Hepatocyte (in vitro differentiated cells): ENCODE measurements around the gene FOXA1. TPM values are rescaled to one million over a fixed set of nuclear protein-coding genes. Genes with fewer than 3 reads are reported as not detected.

Experiments used
- DNase-seq: peaks from one replicate; pipeline ENCODE4 v3.0.0-alpha.2; 2016; ENCODE audit warnings: low spot score
- H2AFZ ChIP-seq: fragments of 200-600 bp; sonication (generic); 2 replicates; pipeline ENCODE4 v1.6.0; 2016; ENCODE audit warnings: antibody characterized with exemption, mild to moderate bottlenecking
- H3K27ac ChIP-seq: fragments of 200-600 bp; sonication (generic); 2 replicates; pipeline ENCODE4 v1.5.1; 2016; ENCODE audit warnings: mild to moderate bottlenecking
- H3K27me3 ChIP-seq: fragments of 200-600 bp; sonication (generic); 2 replicates; pipeline ENCODE4 v1.6.1; 2016
- H3K36me3 ChIP-seq: fragments of 200-600 bp; sonication (generic); replicated peaks from 2 replicates; pipeline ENCODE4 v1.5.1; 2016; ENCODE audit warnings: low read depth; ENCODE audit not compliant: insufficient read depth
- H3K4me1 ChIP-seq: fragments of 200-600 bp; sonication (generic); 2 replicates; pipeline ENCODE4 v1.5.1; 2016; ENCODE audit warnings: mild to moderate bottlenecking, moderate library complexity; ENCODE audit not compliant: insufficient read depth
- H3K4me2 ChIP-seq: fragments of 200-600 bp; sonication (generic); 2 replicates; pipeline ENCODE4 v1.6.0; 2016
- H3K4me3 ChIP-seq: fragments of 200-600 bp; sonication (generic); 2 replicates; pipeline ENCODE4 v1.5.1; 2016; ENCODE audit warnings: mild to moderate bottlenecking
- H3K79me2 ChIP-seq: fragments of 200-600 bp; sonication (generic); 2 replicates; pipeline ENCODE4 v1.6.0; 2017; ENCODE audit warnings: mild to moderate bottlenecking
- H3K9me2 ChIP-seq: fragments of 200-600 bp; sonication (generic); replicated peaks from 2 replicates; pipeline ENCODE4 v1.6.0; 2017; ENCODE audit warnings: mild to moderate bottlenecking; ENCODE audit not compliant: insufficient read depth
- H3K9me3 ChIP-seq: fragments of 200-600 bp; sonication (generic); 2 replicates; pipeline ENCODE4 v1.5.1; 2016; ENCODE audit warnings: low read depth, mild to moderate bottlenecking
- H4K20me1 ChIP-seq: fragments of 200-600 bp; sonication (generic); 2 replicates; pipeline ENCODE4 v1.6.0; 2016; ENCODE audit warnings: mild to moderate bottlenecking; ENCODE audit not compliant: insufficient read depth, poor library complexity, severe bottlenecking
- CTCF ChIP-seq: fragments of 200-600 bp; sonication (generic); IDR thresholded peaks from 2 replicates; pipeline ENCODE4 v1.5.1; 2016; ENCODE audit warnings: antibody characterized with exemption, mild to moderate bottlenecking; ENCODE audit not compliant: poor library complexity
- EZH2 ChIP-seq: fragments of 200-600 bp; sonication (generic); IDR thresholded peaks from 2 replicates; pipeline ENCODE4 v1.6.1; 2016; ENCODE audit warnings: antibody characterized with exemption, mild to moderate bottlenecking, borderline replicate concordance
- EZH2phosphoT487 ChIP-seq: fragments of 200-600 bp; sonication (generic); IDR thresholded peaks from one replicate; pipeline ENCODE4 v1.6.1; 2018; ENCODE audit warnings: antibody characterized with exemption, mild to moderate bottlenecking, low read depth, moderate library complexity; ENCODE audit not compliant: unreplicated experiment, severe bottlenecking
- WGBS: methylation state at CpG from one replicate; pipeline ENCODE4 v1.1.6; 2016; ENCODE audit warnings: low lambda C conversion rate; ENCODE audit errors: missing lambda C conversion rate; 5-methylcytosine and 5-hydroxymethylcytosine counted together
- polyA plus RNA-seq: library from polyadenylated mRNA; unstranded; fragments of >200 nt; fragmentation: Nextera tagmentation; extraction: Ambion mirVana; gene quantifications from 2 replicates; pipeline ENCODE4 v1.2.1, GENCODE V29; 2016
- total RNA-seq: library from RNA; depleted of rRNA; stranded (reverse); fragments of >200 nt; gene quantifications from 2 replicates; pipeline ENCODE4 v1.2.3, GENCODE V29; 2014

The FOXA1 gene
- total and polyA plus RNA-seq, 2 experiments from 2014 or later: 85.7 to 89.2 TPM

DNA sequence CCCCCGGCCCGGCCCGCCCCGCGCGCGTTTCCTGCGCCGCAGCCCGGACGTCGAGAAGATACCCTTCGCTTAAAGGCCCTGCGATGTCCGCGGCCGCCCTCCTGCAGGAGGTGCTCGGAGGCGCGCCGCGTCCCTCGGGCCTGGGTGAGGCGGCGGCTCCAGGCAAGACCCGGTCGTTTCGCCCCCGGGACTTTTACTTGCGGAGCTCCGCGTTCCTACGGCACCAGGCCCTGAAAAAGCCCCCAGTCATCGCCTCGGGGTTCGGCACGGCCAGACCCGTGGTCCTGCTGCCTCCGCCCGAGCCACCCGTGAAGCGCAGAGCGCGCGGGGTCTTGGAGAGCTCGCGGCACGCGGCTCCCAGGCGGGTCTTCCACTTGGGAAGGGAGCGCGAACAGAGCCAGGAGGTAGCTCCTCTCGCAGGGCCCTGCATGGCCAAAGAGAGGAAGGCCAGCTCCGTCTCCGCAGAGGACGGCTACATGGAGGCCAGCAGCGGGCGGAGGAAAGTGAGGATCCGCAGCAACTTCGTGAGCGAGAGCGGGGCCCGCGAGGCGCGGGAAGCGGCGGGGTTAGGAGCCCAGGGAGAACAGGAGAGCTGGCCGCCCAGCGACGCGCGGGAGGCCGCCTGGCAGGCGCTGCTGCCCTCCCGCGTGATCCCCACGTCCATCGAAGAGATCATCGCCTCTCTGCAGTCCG is 27.3 kb upstream of the FOXA1 start:
- Histone ChIP-seq H3K4me1 (peaks cover 4% of the 10 kb centered on the region), H3K9me2 (no peaks in the 10 kb centered on the region), H3K27ac (no peak overlapping the region), H3K79me2 (peaks cover 2% of the 10 kb centered on the region), H3K9me3 (no peaks in the 10 kb centered on the region), H3K27me3 (peaks cover 4% of the 10 kb centered on the region), H3K4me3 (peak overlapping the region; percentile 3), H4K20me1 (no peaks in the 10 kb centered on the region), H3K4me2 (peak overlapping the region; percentile 79), H3K36me3 (no peaks in the 10 kb centered on the region), H2AFZ (peak overlapping the region; percentile 47)
- no peak for TF ChIP-seq EZH2phosphoT487
- peak; percentile 56 for TF ChIP-seq EZH2
- no peak for TF ChIP-seq CTCF
- DNase-seq: peak; percentile 25
- 23% methylated on average over 78 of the region's 81 CpGs for WGBS

DNA sequence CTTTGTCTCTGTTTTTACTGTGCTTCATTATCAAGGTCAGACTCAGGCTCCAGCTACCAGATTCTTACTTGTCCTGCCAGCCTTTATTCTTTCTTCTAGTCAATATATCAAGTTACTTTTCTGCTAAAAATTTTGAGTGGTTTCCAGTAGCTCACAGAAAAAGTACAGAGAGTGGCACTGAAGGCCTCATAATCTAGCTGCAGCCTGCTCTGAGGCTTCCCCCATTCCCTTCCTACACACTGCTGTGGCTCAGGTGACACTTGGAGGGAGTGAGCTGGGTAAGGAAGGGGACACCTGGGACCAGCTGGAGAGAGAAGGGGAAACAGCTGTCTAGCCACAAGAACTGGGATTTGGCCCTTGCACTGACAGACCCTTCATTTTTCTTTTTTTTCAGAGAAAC is 25.8 kb upstream of the FOXA1 start:
- H3K27me3 ChIP-seq: peaks cover 4% of the 10 kb centered on the region
- TF ChIP-seq EZH2phosphoT487: no peak
- no peak for TF ChIP-seq EZH2
- no peak for TF ChIP-seq CTCF
- DNase-seq: no peak
- peaks cover under 1% of the 10 kb centered on the region for H3K9me3 ChIP-seq
- H3K27ac ChIP-seq: no peak overlapping the region
- H3K36me3 ChIP-seq: no peaks in the 10 kb centered on the region
- H3K4me2 ChIP-seq: no peak overlapping the region
- H3K4me1 ChIP-seq: no peaks in the 10 kb centered on the region
- no peaks in the 10 kb centered on the region for H3K9me2 ChIP-seq
- H2AFZ ChIP-seq: no peak overlapping the region
- H4K20me1 ChIP-seq: no peaks in the 10 kb centered on the region
- H3K79me2 ChIP-seq: peaks cover 6% of the 10 kb centered on the region
- H3K4me3 ChIP-seq: no peak overlapping the region

DNA sequence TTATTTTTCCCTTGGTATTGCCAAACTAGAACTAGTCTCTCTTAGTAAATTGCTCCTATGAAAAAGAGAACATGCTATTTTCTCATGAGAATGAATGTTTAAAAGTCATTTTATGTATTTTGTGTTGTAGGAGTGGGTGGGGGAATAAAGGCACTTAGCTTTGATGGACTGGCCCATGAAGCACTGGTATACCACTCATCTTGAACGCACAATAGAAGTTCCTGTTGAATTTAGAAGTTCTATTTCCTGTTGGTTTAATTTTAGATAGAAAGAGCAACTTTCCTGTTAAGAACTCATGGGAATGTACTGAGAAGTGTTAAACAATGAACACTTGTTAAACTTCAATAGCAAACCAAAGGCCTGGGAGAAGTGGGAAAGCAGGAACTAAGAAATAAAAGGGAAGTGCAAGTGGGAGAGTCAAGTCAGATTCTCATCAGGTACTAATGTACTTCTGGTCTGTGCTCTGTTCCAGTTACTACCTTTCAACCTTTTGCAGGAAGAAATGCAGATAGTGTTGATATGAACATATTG is 23.5 kb upstream of the FOXA1 start:
- H4K20me1 ChIP-seq: no peaks in the 10 kb centered on the region
- no peak for TF ChIP-seq CTCF
- TF ChIP-seq EZH2: no peak
- no peak for TF ChIP-seq EZH2phosphoT487
- H3K4me2 ChIP-seq: no peak overlapping the region
- WGBS: 93% methylated on average over 1 of the region's 1 CpG
- H3K9me2 ChIP-seq: no peaks in the 10 kb centered on the region
- peaks cover 10% of the 10 kb centered on the region for H3K79me2 ChIP-seq
- H3K9me3 ChIP-seq: peaks cover 11% of the 10 kb centered on the region
- no peak for DNase-seq
- H3K4me1 ChIP-seq: no peaks in the 10 kb centered on the region
- H3K27ac ChIP-seq: no peak overlapping the region
- H3K27me3 ChIP-seq: peaks cover 4% of the 10 kb centered on the region
- H3K4me3 ChIP-seq: no peak overlapping the region
- H2AFZ ChIP-seq: no peak overlapping the region
- H3K36me3 ChIP-seq: no peaks in the 10 kb centered on the region
